H9 (cell line): Measurements from ENCODE around the gene CRELD2. TPM values are rescaled to one million over a fixed set of nuclear protein-coding genes. Genes with fewer than 3 reads are reported as not detected.
A peak's percentile ranks its signal among the peaks of the same experiment; 100 is the strongest.

Experiments
- DNase-seq: peaks from one replicate; pipeline ENCODE4 v3.0.0-alpha.2; 2017
- H2AFZ ChIP-seq: one replicate; pipeline ENCODE4 v1.6.1; 2013; ENCODE audit warnings: mild to moderate bottlenecking, low read length, control low read depth, moderate library complexity
- H2AK5ac ChIP-seq: 2 replicates; pipeline ENCODE4 v1.6.1; 2013; ENCODE audit warnings: low read length, control low read depth, mixed read lengths; ENCODE audit not compliant: insufficient read length
- H2BK120ac ChIP-seq: one replicate; pipeline ENCODE4 v1.6.1; 2013; ENCODE audit warnings: low read depth, mild to moderate bottlenecking, low read length, control low read depth, inconsistent platforms; ENCODE audit not compliant: poor library complexity, severe bottlenecking
- H2BK12ac ChIP-seq: 2 replicates; pipeline ENCODE4 v1.6.1; 2013; ENCODE audit warnings: low read length, control low read depth, mixed read lengths, low read depth; ENCODE audit not compliant: insufficient read length
- H2BK15ac ChIP-seq: 2 replicates; pipeline ENCODE4 v1.6.1; 2013; ENCODE audit warnings: low read depth, low read length, control low read depth
- H2BK20ac ChIP-seq: one replicate; pipeline ENCODE4 v1.6.1; 2013; ENCODE audit warnings: low read depth, mild to moderate bottlenecking, low read length, control low read depth, inconsistent platforms; ENCODE audit not compliant: poor library complexity, severe bottlenecking
- H2BK5ac ChIP-seq: 2 replicates; pipeline ENCODE4 v1.6.1; 2013; ENCODE audit warnings: low read length, control low read depth, mixed read lengths; ENCODE audit not compliant: insufficient read length
- H3K14ac ChIP-seq: 2 replicates; pipeline ENCODE4 v1.6.1; 2013; ENCODE audit warnings: low read length, control low read depth; ENCODE audit not compliant: insufficient read depth
- H3K18ac ChIP-seq: 2 replicates; pipeline ENCODE4 v1.6.1; 2013; ENCODE audit warnings: low read depth, mild to moderate bottlenecking, mixed read lengths, low read length, control low read depth; ENCODE audit not compliant: insufficient read length
- H3K23ac ChIP-seq: 2 replicates; pipeline ENCODE4 v1.6.1; 2013; ENCODE audit warnings: low read length, control low read depth, mixed read lengths, low read depth; ENCODE audit not compliant: insufficient read length
- H3K23me2 ChIP-seq: 2 replicates; pipeline ENCODE4 v1.6.1; 2013; ENCODE audit warnings: low read depth, mild to moderate bottlenecking, mixed read lengths, low read length, control low read depth; ENCODE audit not compliant: insufficient read length, poor library complexity, severe bottlenecking
- H3K27ac ChIP-seq: 2 replicates; pipeline ENCODE4 v1.5.1; 2013; ENCODE audit warnings: low read length, control low read depth, mixed read lengths, low read depth; ENCODE audit not compliant: insufficient read length
- H3K27me3 ChIP-seq: 2 replicates; pipeline ENCODE4 v1.6.1; 2013; ENCODE audit warnings: low read length, control low read depth, inconsistent platforms; ENCODE audit not compliant: insufficient read depth
- H3K4ac ChIP-seq: 2 replicates; pipeline ENCODE4 v1.6.1; 2013; ENCODE audit warnings: low read depth, mild to moderate bottlenecking, control low read depth, inconsistent platforms, low read length, moderate library complexity
- H3K4me1 ChIP-seq: 2 replicates; pipeline ENCODE4 v1.6.1; 2013; ENCODE audit warnings: low read length, control low read depth, inconsistent platforms; ENCODE audit not compliant: insufficient read depth
- H3K4me2 ChIP-seq: 2 replicates; pipeline ENCODE4 v1.6.1; 2013; ENCODE audit warnings: low read length, control low read depth, mixed read lengths; ENCODE audit not compliant: insufficient read length, insufficient read depth
- H3K56ac ChIP-seq: 2 replicates; pipeline ENCODE4 v1.6.1; 2013; ENCODE audit warnings: low read depth, mild to moderate bottlenecking, mixed read lengths, low read length, control low read depth; ENCODE audit not compliant: insufficient read length
- H3K79me1 ChIP-seq: 2 replicates; pipeline ENCODE4 v1.6.1; 2013; ENCODE audit warnings: low read depth, mild to moderate bottlenecking, moderate library complexity, low read length, control low read depth, inconsistent platforms; ENCODE audit not compliant: insufficient read depth, poor library complexity, severe bottlenecking
- H3K79me2 ChIP-seq: 2 replicates; pipeline ENCODE4 v1.6.1; 2013; ENCODE audit warnings: low read length, control low read depth, inconsistent platforms; ENCODE audit not compliant: insufficient read depth
- H3K9ac ChIP-seq: 2 replicates; pipeline ENCODE4 v1.6.1; 2013; ENCODE audit warnings: low read length, control low read depth, mixed read lengths; ENCODE audit not compliant: insufficient read length; ENCODE audit errors: extremely low read depth
- H3K9me3 ChIP-seq: one replicate; pipeline ENCODE4 v1.6.1; 2013; ENCODE audit warnings: low read depth, low read length, inconsistent platforms; ENCODE audit not compliant: control insufficient read depth
- H3T11ph ChIP-seq: one replicate; pipeline ENCODE4 v1.6.1; 2013; ENCODE audit warnings: mild to moderate bottlenecking, low read length, control low read depth, inconsistent platforms
- H4K20me1 ChIP-seq: one replicate; pipeline ENCODE4 v1.6.1; 2013; ENCODE audit not compliant: control insufficient read depth, insufficient read length, insufficient read depth
- H4K5ac ChIP-seq: 2 replicates; pipeline ENCODE4 v1.6.1; 2013; ENCODE audit warnings: low read depth, mild to moderate bottlenecking, mixed read lengths, low read length, control low read depth; ENCODE audit not compliant: insufficient read length
- H4K8ac ChIP-seq: replicated peaks from 2 replicates; pipeline ENCODE4 v1.6.1; 2013; ENCODE audit warnings: low read length, control low read depth, mixed read lengths, low read depth; ENCODE audit not compliant: insufficient read length
- H4K91ac ChIP-seq: 2 replicates; pipeline ENCODE4 v1.6.1; 2013; ENCODE audit warnings: low read depth, mild to moderate bottlenecking, moderate library complexity, mixed read lengths, low read length, control low read depth; ENCODE audit not compliant: insufficient read length
- H3K27ac Mint-ChIP-seq, 3 experiments: 2 replicates in 2 of 3; 3 replicates in 1 of 3; pipeline ENCODE4 v1.8.0; 2020 to 2021; ENCODE audit warnings: mixed read lengths in 3 of 3, mild to moderate bottlenecking in 1 of 3, moderate library complexity in 1 of 3
- H3K27me3 Mint-ChIP-seq: 2 replicates; pipeline ENCODE4 v1.8.0; 2021; ENCODE audit warnings: low read depth, mild to moderate bottlenecking, moderate library complexity, mixed read lengths
- H3K36me3 Mint-ChIP-seq, 3 experiments: 2 replicates in 2 of 3; 3 replicates in 1 of 3; pipeline ENCODE4 v1.8.0; 2020 to 2021; ENCODE audit warnings: low read depth in 3 of 3, mixed read lengths in 3 of 3; ENCODE audit not compliant: insufficient read depth in 1 of 3
- H3K4me1 Mint-ChIP-seq, 2 experiments: 2 replicates each; pipeline ENCODE4 v1.8.0; 2020; ENCODE audit warnings: mixed read lengths in 2 of 2
- H3K4me3 Mint-ChIP-seq, 2 experiments: 2 replicates in 1 of 2; 3 replicates in 1 of 2; pipeline ENCODE4 v1.8.0; 2020 to 2021; ENCODE audit warnings: mild to moderate bottlenecking in 2 of 2, mixed read lengths in 2 of 2, moderate library complexity in 1 of 2
- H3K9me3 Mint-ChIP-seq, 2 experiments: 2 replicates in 1 of 2; 3 replicates in 1 of 2; pipeline ENCODE4 v1.8.0; 2020; ENCODE audit warnings: mild to moderate bottlenecking in 2 of 2, mixed read lengths in 2 of 2, moderate library complexity in 1 of 2
- WGBS: extraction: QIAGEN DNeasy Blood & Tissue Kit; methylation state at CpG from one replicate; pipeline ENCODE4 v1.1.7; 2013; ENCODE audit warnings: missing lambda C conversion rate, low lambda C conversion rate, mixed read lengths; ENCODE audit not compliant: insufficient read length; ENCODE audit errors: extremely low coverage; 5-methylcytosine and 5-hydroxymethylcytosine counted together
- long read RNA-seq: library from polyadenylated mRNA; unstranded; transcript quantifications from one replicate; pipeline ENCODE4 v2.0.0, GENCODE V29; 2020
- total RNA-seq: library from RNA; stranded (reverse); gene quantifications from 2 replicates; pipeline ENCODE4 v1.2.1, GENCODE V29; 2021
- TF ChIP-seq, protein P1 (sequence below): fragments of 200-600 bp; sonication (generic); conservative IDR thresholded peaks from 3 replicates; pipeline ENCODE4 v1.8.0; 2021; ENCODE audit warnings: antibody characterized with exemption, mild to moderate bottlenecking

CRELD2 gene
- 34.7 and 37.9 TPM in 2 replicates for total RNA-seq
- long read RNA-seq, transcript CRELD2-204 (9 exons, 1,230 nt), result minor isoform, 6 of 389 reads
- long read RNA-seq, transcript CRELD2-203 (11 exons, 1,577 nt), result minor isoform, 19 of 389 reads
- long read RNA-seq, transcript CRELD2-201 (10 exons, 1,357 nt), result major isoform, 271 of 389 reads
- long read RNA-seq, partial matches to known transcripts, result 6 of 389 reads
- long read RNA-seq, other reads (novel, unspliced or antisense), result 81 of 389 reads

DNA sequence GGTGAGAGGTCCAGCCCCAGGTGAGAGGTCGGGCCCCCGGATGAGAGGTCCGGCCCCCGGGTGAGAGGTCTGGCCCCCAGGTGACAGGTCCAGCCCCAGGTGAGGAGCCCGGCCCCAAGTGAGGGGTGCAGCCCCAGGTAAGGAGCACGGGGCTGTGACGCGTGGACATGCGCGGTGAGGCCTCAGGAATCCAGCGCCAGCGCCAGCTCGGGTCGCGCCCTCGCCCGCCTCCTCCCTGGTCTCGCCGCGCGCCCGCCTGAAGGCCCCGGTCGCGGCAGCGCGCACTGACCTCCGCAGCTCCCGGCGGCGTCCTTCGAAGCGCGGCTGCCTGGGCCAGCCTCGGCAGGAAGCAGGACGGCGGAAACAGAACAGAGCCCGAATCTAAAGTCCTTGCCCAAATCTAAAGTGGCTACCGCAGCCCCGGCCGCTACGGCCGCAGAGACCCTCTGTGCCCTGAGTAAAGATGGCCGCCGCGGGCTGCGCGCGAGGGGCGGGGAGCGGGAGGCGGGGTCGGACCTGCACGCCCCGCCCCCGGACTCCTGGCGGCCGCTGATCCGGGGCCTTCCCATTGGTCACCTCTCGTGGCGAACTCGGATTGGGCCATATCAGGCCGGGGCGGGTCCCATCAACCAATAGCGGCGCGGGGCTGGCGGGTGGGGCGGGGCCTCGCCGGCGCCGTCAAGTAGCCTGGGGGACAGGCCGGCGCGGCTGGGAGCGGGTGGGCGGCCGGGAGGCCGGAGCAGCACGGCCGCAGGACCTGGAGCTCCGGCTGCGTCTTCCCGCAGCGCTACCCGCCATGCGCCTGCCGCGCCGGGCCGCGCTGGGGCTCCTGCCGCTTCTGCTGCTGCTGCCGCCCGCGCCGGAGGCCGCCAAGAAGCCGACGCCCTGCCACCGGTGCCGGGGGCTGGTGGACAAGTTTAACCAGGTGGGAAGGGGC, at the start of gene CRELD2, which contains the start of gene ALG12:
Gene CRELD2, plus strand, starts transcription at position 661 of the 937 bp plus-strand sequence. Its CDS starts 136 bp downstream, at position 797.
Gene ALG12, minus strand, starts transcription at position 465 of the 937 bp plus-strand sequence. CDS start 4,673 bp downstream, outside the sequence.
- Histone ChIP-seq H2BK15ac (no peak within 1 kb of the TSS), H3K23me2 (peaks cover 9% of the 10 kb centered on the region), H4K20me1 (no peaks in the 10 kb centered on the region), H3K14ac (peak within 1 kb of the TSS; percentile 95), H3K18ac (peak within 1 kb of the TSS; percentile 83), H3T11ph (no peak within 1 kb of the TSS), H3K56ac (no peak within 1 kb of the TSS), H3K4me1 (no peaks in the 10 kb centered on the region), H2BK5ac (no peak within 1 kb of the TSS), H4K91ac (no peak within 1 kb of the TSS), H3K79me1 (no peaks in the 10 kb centered on the region), H2AFZ (no peak within 1 kb of the TSS), H3K4ac (no peak within 1 kb of the TSS), H2BK20ac (no peak within 1 kb of the TSS), H2BK120ac (no peak within 1 kb of the TSS), H3K23ac (no peak within 1 kb of the TSS), H4K8ac (no peak within 1 kb of the TSS), H3K79me2 (no peaks in the 10 kb centered on the region; the same call in 1 of the 2 replicates), H3K9me3 (no peaks in the 10 kb centered on the region), H3K27ac (peak within 1 kb of the TSS; percentile 47), H2BK12ac (no peak within 1 kb of the TSS), H2AK5ac (no peak within 1 kb of the TSS), H3K27me3 (no peaks in the 10 kb centered on the region), H4K5ac (no peak within 1 kb of the TSS), H3K4me2 (peak within 1 kb of the TSS; percentile 66), H3K9ac (peak within 1 kb of the TSS; percentile 83)
- TF ChIP-seq, protein P1, sequence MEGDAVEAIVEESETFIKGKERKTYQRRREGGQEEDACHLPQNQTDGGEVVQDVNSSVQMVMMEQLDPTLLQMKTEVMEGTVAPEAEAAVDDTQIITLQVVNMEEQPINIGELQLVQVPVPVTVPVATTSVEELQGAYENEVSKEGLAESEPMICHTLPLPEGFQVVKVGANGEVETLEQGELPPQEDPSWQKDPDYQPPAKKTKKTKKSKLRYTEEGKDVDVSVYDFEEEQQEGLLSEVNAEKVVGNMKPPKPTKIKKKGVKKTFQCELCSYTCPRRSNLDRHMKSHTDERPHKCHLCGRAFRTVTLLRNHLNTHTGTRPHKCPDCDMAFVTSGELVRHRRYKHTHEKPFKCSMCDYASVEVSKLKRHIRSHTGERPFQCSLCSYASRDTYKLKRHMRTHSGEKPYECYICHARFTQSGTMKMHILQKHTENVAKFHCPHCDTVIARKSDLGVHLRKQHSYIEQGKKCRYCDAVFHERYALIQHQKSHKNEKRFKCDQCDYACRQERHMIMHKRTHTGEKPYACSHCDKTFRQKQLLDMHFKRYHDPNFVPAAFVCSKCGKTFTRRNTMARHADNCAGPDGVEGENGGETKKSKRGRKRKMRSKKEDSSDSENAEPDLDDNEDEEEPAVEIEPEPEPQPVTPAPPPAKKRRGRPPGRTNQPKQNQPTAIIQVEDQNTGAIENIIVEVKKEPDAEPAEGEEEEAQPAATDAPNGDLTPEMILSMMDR, result no peak
- peaks cover 0 to 21% (median 19%) of the 10 kb centered on the region in 3 experiments; a peak in 5 of 7 replicates for H3K36me3 Mint-ChIP-seq
- H3K4me3 Mint-ChIP-seq, result peak within 1 kb of the TSS; percentile 74 to 90
- DNase-seq, result peak; percentile 98
- H3K27me3 Mint-ChIP-seq, result peaks cover 2% of the 10 kb centered on the region; the same call in 1 of the 2 replicates
- no peaks in the 10 kb centered on the region for H3K9me3 Mint-ChIP-seq
- H3K4me1 Mint-ChIP-seq, result peaks cover 5 to 8% of the 10 kb centered on the region in 2 experiments; a peak in 3 of 4 replicates
- H3K27ac Mint-ChIP-seq, result peak within 1 kb of the TSS in 1 of 3 experiments; percentile 82; a peak in 2 of 7 replicates
- no CpG with 5 or more reads among the region's 103 CpGs for WGBS
